IMR-90 (cell line): ENCODE measurements around the gene GH1. TPM values are rescaled to one million over a fixed set of nuclear protein-coding genes. Genes with fewer than 3 reads are reported as not detected.

Source experiments
- ATAC-seq: fragments of 200-7000 bp; cut with Tn5 transposase; 2 replicates; pipeline ENCODE4 v1.9.1; 2020; ENCODE audit warnings: low read depth, mild to moderate bottlenecking, moderate library complexity
- BruUV-seq: library from RNA; stranded (reverse); fragments of 400-500 nt; replicated peaks from 2 replicates; lab custom pipeline; 2021; lab: Mats Ljungman, UMichigan
- CTCF ChIA-PET: fragments of 300-600 bp; formaldehyde crosslinking; extraction: SDS; loops from one replicate; lab custom pipeline; 2021; ENCODE audit warnings: antibody characterized with exemption; lab: Yijun Ruan, JAX
- POLR2A ChIA-PET: fragments of 300-600 bp; sonication (Branson Sonifier 250); formaldehyde crosslinking; loops from one replicate; lab custom pipeline; 2022; ENCODE audit warnings: antibody characterized with exemption; ENCODE audit not compliant: unreplicated experiment; lab: Charles Lee
- DNase-seq: peaks from one replicate; pipeline ENCODE4 v3.0.0; 2013
- H2AFZ ChIP-seq: replicated peaks from 2 replicates; pipeline ENCODE3; 2013; ENCODE audit warnings: low read length, mild to moderate bottlenecking; ENCODE audit not compliant: poor library complexity
- H2AK5ac ChIP-seq: 2 replicates; pipeline ENCODE4 v1.6.1; 2013; ENCODE audit warnings: low read depth, low read length, inconsistent platforms
- H2AK9ac ChIP-seq: replicated peaks from 2 replicates; pipeline ENCODE3; 2013; ENCODE audit warnings: mild to moderate bottlenecking, low read depth, low read length, moderate library complexity; ENCODE audit not compliant: poor library complexity
- H2BK120ac ChIP-seq: 2 replicates; pipeline ENCODE4 v1.6.1; 2013; ENCODE audit warnings: low read depth, low read length, inconsistent platforms
- H2BK15ac ChIP-seq: 3 replicates; pipeline ENCODE4 v1.6.1; 2013; ENCODE audit warnings: low read depth, low read length, inconsistent platforms
- H2BK20ac ChIP-seq: 2 replicates; pipeline ENCODE4 v1.6.1; 2013; ENCODE audit warnings: low read depth, mild to moderate bottlenecking, inconsistent platforms, low read length, moderate library complexity
- H2BK5ac ChIP-seq: 2 replicates; pipeline ENCODE4 v1.6.1; 2013; ENCODE audit warnings: mild to moderate bottlenecking, low read depth, low read length, inconsistent platforms; ENCODE audit not compliant: poor library complexity, severe bottlenecking
- H3K14ac ChIP-seq: replicated peaks from 2 replicates; pipeline ENCODE4 v1.6.1; 2013; ENCODE audit warnings: low read depth, low read length, inconsistent platforms
- H3K18ac ChIP-seq: 2 replicates; pipeline ENCODE4 v1.6.1; 2013; ENCODE audit warnings: low read depth, low read length, control low read depth
- H3K23ac ChIP-seq: 2 replicates; pipeline ENCODE4 v1.6.1; 2013; ENCODE audit warnings: low read depth, low read length, inconsistent platforms
- H3K27ac ChIP-seq: 2 replicates; pipeline ENCODE4 v1.5.1; 2013; ENCODE audit warnings: mild to moderate bottlenecking, control low read depth, low read length; ENCODE audit not compliant: insufficient read depth
- H3K27me3 ChIP-seq: 2 replicates; pipeline ENCODE4 v1.6.1; 2013; ENCODE audit warnings: low read length; ENCODE audit not compliant: control insufficient read depth, insufficient read depth
- H3K36me3 ChIP-seq: 2 replicates; pipeline ENCODE4 v1.6.1; 2013; ENCODE audit warnings: low read length, mixed read lengths; ENCODE audit not compliant: control insufficient read depth, insufficient read depth
- H3K4ac ChIP-seq: 2 replicates; pipeline ENCODE4 v1.6.1; 2013; ENCODE audit warnings: low read depth, low read length, inconsistent platforms
- H3K4me1 ChIP-seq: 2 replicates; pipeline ENCODE4 v1.6.1; 2013; ENCODE audit warnings: low read length, mixed read lengths; ENCODE audit not compliant: control insufficient read depth, insufficient read depth
- H3K4me2 ChIP-seq: 2 replicates; pipeline ENCODE4 v1.6.1; 2013; ENCODE audit warnings: low read depth, mild to moderate bottlenecking, control low read depth, low read length, moderate library complexity
- H3K4me3 ChIP-seq: 2 replicates; pipeline ENCODE4 v1.5.1; 2013; ENCODE audit warnings: low read depth, mild to moderate bottlenecking, control low read depth, low read length, moderate library complexity; ENCODE audit not compliant: insufficient read depth
- H3K56ac ChIP-seq: 2 replicates; pipeline ENCODE4 v1.6.1; 2013; ENCODE audit warnings: low read length, inconsistent platforms; ENCODE audit not compliant: insufficient read depth; ENCODE audit errors: extremely low read depth
- H3K79me1 ChIP-seq, 2 experiments: 2 replicates each; pipeline ENCODE4 v1.6.1; 2013; ENCODE audit warnings: low read length in 2 of 2, inconsistent platforms in 1 of 2, low read depth in 1 of 2
- H3K9ac ChIP-seq: 2 replicates; pipeline ENCODE4 v1.6.1; 2013; ENCODE audit warnings: low read depth, low read length, control low read depth
- H3K9me1 ChIP-seq: 2 replicates; pipeline ENCODE4 v1.6.1; 2013; ENCODE audit warnings: low read length, inconsistent platforms; ENCODE audit not compliant: insufficient read depth
- H3K9me3 ChIP-seq: 2 replicates; pipeline ENCODE4 v1.6.1; 2013; ENCODE audit warnings: low read length; ENCODE audit not compliant: control insufficient read depth, insufficient read depth
- H4K20me1 ChIP-seq: 2 replicates; pipeline ENCODE4 v1.6.1; 2013; ENCODE audit warnings: low read length, inconsistent platforms; ENCODE audit not compliant: insufficient read depth
- H4K5ac ChIP-seq: 2 replicates; pipeline ENCODE4 v1.6.1; 2013; ENCODE audit warnings: mild to moderate bottlenecking, low read depth, low read length, control low read depth
- H4K8ac ChIP-seq, 2 experiments: 2 replicates each; pipeline ENCODE4 v1.6.1; 2013; ENCODE audit warnings: low read depth in 2 of 2, low read length in 2 of 2, control low read depth in 1 of 2, inconsistent platforms in 1 of 2
- H4K91ac ChIP-seq: 2 replicates; pipeline ENCODE4 v1.6.1; 2013; ENCODE audit warnings: low read depth, low read length, inconsistent platforms; ENCODE audit not compliant: insufficient read depth
- BHLHE40 ChIP-seq: fragments of 150-350 bp; IDR thresholded peaks from 2 replicates; pipeline ENCODE4 v1.6.1; 2016; ENCODE audit warnings: mild to moderate bottlenecking, low read depth, low read length
- CEBPB ChIP-seq: IDR thresholded peaks from 2 replicates; pipeline ENCODE4 v1.6.1; 2012; ENCODE audit warnings: low read depth, low read length, improper control_type of control experiment
- CHD1 ChIP-seq: IDR thresholded peaks from 2 replicates; pipeline ENCODE4 v1.6.1; 2012; ENCODE audit warnings: low read depth, low read length, improper control_type of control experiment
- FOS ChIP-seq: fragments of 150-350 bp; IDR thresholded peaks from 2 replicates; pipeline ENCODE4 v1.6.1; 2016; ENCODE audit warnings: low read depth, low read length
- MAFK ChIP-seq: IDR thresholded peaks from 2 replicates; pipeline ENCODE4 v1.6.1; 2012; ENCODE audit warnings: low read depth, low read length, improper control_type of control experiment
- MAZ ChIP-seq: IDR thresholded peaks from 2 replicates; pipeline ENCODE4 v1.6.1; 2012; ENCODE audit warnings: low read depth, mild to moderate bottlenecking, low read length, improper control_type of control experiment, moderate library complexity, borderline replicate concordance
- MXI1 ChIP-seq: IDR thresholded peaks from 2 replicates; pipeline ENCODE4 v1.6.1; 2012; ENCODE audit warnings: low read depth, mild to moderate bottlenecking, low read length, moderate library complexity, borderline replicate concordance
- NFE2L2 ChIP-seq: fragments of 150-350 bp; IDR thresholded peaks from 2 replicates; pipeline ENCODE4 v1.6.1; 2016; ENCODE audit warnings: low read depth, mild to moderate bottlenecking, low read length
- POLR2A ChIP-seq: IDR thresholded peaks from 2 replicates; pipeline ENCODE4 v1.6.1; 2012; ENCODE audit warnings: mild to moderate bottlenecking, low read depth, low read length
- RAD21 ChIP-seq: IDR thresholded peaks from 2 replicates; pipeline ENCODE4 v1.6.1; 2012; ENCODE audit warnings: low read length, improper control_type of control experiment
- RCOR1 ChIP-seq: IDR thresholded peaks from 2 replicates; pipeline ENCODE4 v1.6.1; 2012; ENCODE audit warnings: mild to moderate bottlenecking, low read length, improper control_type of control experiment; ENCODE audit not compliant: insufficient replicate concordance
- RFX5 ChIP-seq: IDR thresholded peaks from 2 replicates; pipeline ENCODE4 v1.8.0; 2012; ENCODE audit warnings: low read depth, mild to moderate bottlenecking, low read length, moderate library complexity
- SMC3 ChIP-seq: fragments of 150-350 bp; IDR thresholded peaks from 2 replicates; pipeline ENCODE4 v1.6.1; 2016; ENCODE audit warnings: low read depth, mild to moderate bottlenecking, antibody characterized with exemption, low read length, moderate library complexity
- WGBS, 2 experiments: methylation state at CpG; one replicate each; pipeline versions ENCODE4 v1.1.5 to v1.1.7; 2013; ENCODE audit warnings: missing lambda C conversion rate in 2 of 2; ENCODE audit not compliant: insufficient read length in 1 of 2; ENCODE audit errors: extremely low coverage in 2 of 2; 5-methylcytosine and 5-hydroxymethylcytosine counted together
- dilution Hi-C: fragments of 300-500 bp; cut with HindIII; formaldehyde crosslinking; loops from one replicate; pipeline ENCODE4 v1.14.3; 2018; ENCODE audit warnings: low sequenced_read_pairs; ENCODE audit not compliant: unreplicated experiment
- in situ Hi-C: fragments of 300-500 bp; cut with MboI; formaldehyde crosslinking; loops from 3 replicates; pipeline ENCODE4 v1.14.3; 2019; ENCODE audit warnings: low sequenced_read_pairs, inconsistent platforms, mixed read lengths
- intact Hi-C: fragments of 100-400 bp; cut with micrococcal nuclease; formaldehyde crosslinking; loops from 2 replicates; pipeline ENCODE4 v1.10.0; 2022
- polyA plus RNA-seq, 3 experiments: library from polyadenylated mRNA; depleted of rRNA; stranded (reverse); fragments of >200 nt; gene quantifications; 2 replicates each; pipeline ENCODE4 v1.2.3, GENCODE V29; 2012; ENCODE audit warnings: low replicate concordance in 1 of 3
- total RNA-seq: library from RNA; depleted of rRNA; stranded (reverse); fragments of >200 nt; gene quantifications from 2 replicates; pipeline ENCODE4 v1.2.3, GENCODE V29; 2012
- TF ChIP-seq, protein P1 (sequence below): conservative IDR thresholded peaks from 2 replicates; pipeline ENCODE4 v1.5.1; 2012; ENCODE audit warnings: mild to moderate bottlenecking, low read depth, low read length, improper control_type of control experiment
- TF ChIP-seq, protein P2 (sequence below): fragments of 150-350 bp; IDR thresholded peaks from 2 replicates; pipeline ENCODE4 v1.6.1; 2016; ENCODE audit warnings: low read depth, mild to moderate bottlenecking, low read length, moderate library complexity, borderline replicate concordance
- TF ChIP-seq, protein P3 (sequence below): fragments of 150-350 bp; IDR thresholded peaks from 2 replicates; pipeline ENCODE4 v1.6.1; 2017; ENCODE audit warnings: mild to moderate bottlenecking, antibody characterized with exemption, low read length, low read depth

Gene GH1
- total and polyA plus RNA-seq, 2 of the 4 experiments (the other 2 are of a cell fraction): not detected

DNA sequence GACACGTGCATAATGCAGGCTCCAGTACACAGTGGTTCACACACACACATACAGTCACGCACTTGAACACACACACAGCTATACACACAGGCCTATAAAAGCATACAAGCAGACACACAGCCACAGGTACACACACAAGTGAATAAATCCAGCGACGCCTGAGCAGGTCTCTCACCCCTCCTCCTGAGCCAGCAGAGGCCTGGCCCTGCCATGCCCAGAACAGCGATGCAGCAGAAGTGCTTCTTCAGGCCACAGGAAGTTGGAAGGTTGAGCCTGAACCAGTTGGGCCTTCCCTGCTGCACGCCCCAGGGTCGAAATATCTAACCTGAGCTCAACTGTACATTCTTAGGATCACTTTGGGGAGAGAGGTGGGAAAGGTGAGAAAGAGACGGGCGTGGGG lies 20.8 kb upstream of the GH1 start:
- H4K91ac ChIP-seq: no peak overlapping the region
- ChIA-PET CTCF (no interaction called here), POLR2A (no interaction called here)
- no peak overlapping the region for H2AK9ac ChIP-seq
- in situ Hi-C loops (no loop called here), dilution Hi-C loops (no loop called here), intact Hi-C loops (no loop called here)
- H3K4ac ChIP-seq: no peak overlapping the region
- H3K14ac ChIP-seq: no peak overlapping the region
- no peak overlapping the region for H2AFZ ChIP-seq
- no peaks in the 10 kb centered on the region for H4K20me1 ChIP-seq
- no peak overlapping the region for H3K18ac ChIP-seq
- no peak overlapping the region for H3K56ac ChIP-seq
- H3K27ac ChIP-seq: no peak overlapping the region
- BruUV-seq: no TSS peak
- ATAC-seq (no peak), DNase-seq (no peak)
- H3K4me2 ChIP-seq: no peak overlapping the region
- no peak overlapping the region for H2BK20ac ChIP-seq
- no peaks in the 10 kb centered on the region; the same call in 1 of the 2 replicates for H3K9me3 ChIP-seq
- H3K23ac ChIP-seq: no peak overlapping the region
- H4K8ac ChIP-seq: no peak overlapping the region
- no peak overlapping the region for H4K5ac ChIP-seq
- no peaks in the 10 kb centered on the region for H3K9me1 ChIP-seq
- no peaks in the 10 kb centered on the region for H3K79me1 ChIP-seq
- H2BK120ac ChIP-seq: no peak overlapping the region
- no peak overlapping the region for H2BK5ac ChIP-seq
- TF ChIP-seq, protein P1, sequence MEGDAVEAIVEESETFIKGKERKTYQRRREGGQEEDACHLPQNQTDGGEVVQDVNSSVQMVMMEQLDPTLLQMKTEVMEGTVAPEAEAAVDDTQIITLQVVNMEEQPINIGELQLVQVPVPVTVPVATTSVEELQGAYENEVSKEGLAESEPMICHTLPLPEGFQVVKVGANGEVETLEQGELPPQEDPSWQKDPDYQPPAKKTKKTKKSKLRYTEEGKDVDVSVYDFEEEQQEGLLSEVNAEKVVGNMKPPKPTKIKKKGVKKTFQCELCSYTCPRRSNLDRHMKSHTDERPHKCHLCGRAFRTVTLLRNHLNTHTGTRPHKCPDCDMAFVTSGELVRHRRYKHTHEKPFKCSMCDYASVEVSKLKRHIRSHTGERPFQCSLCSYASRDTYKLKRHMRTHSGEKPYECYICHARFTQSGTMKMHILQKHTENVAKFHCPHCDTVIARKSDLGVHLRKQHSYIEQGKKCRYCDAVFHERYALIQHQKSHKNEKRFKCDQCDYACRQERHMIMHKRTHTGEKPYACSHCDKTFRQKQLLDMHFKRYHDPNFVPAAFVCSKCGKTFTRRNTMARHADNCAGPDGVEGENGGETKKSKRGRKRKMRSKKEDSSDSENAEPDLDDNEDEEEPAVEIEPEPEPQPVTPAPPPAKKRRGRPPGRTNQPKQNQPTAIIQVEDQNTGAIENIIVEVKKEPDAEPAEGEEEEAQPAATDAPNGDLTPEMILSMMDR: no peak
- no peak for TF ChIP-seq SMC3
- no peak for TF ChIP-seq BHLHE40
- TF ChIP-seq MAZ: no peak
- no peak for TF ChIP-seq MAFK
- TF ChIP-seq FOS: no peak
- TF ChIP-seq, protein P2, sequence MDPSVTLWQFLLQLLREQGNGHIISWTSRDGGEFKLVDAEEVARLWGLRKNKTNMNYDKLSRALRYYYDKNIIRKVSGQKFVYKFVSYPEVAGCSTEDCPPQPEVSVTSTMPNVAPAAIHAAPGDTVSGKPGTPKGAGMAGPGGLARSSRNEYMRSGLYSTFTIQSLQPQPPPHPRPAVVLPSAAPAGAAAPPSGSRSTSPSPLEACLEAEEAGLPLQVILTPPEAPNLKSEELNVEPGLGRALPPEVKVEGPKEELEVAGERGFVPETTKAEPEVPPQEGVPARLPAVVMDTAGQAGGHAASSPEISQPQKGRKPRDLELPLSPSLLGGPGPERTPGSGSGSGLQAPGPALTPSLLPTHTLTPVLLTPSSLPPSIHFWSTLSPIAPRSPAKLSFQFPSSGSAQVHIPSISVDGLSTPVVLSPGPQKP: no peak
- TF ChIP-seq RFX5: no peak
- TF ChIP-seq RAD21: no peak
- TF ChIP-seq, protein P3, sequence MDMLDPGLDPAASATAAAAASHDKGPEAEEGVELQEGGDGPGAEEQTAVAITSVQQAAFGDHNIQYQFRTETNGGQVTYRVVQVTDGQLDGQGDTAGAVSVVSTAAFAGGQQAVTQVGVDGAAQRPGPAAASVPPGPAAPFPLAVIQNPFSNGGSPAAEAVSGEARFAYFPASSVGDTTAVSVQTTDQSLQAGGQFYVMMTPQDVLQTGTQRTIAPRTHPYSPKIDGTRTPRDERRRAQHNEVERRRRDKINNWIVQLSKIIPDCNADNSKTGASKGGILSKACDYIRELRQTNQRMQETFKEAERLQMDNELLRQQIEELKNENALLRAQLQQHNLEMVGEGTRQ: no peak
- TF ChIP-seq MXI1: no peak
- TF ChIP-seq RCOR1: no peak
- no peak for TF ChIP-seq NFE2L2
- no peak for TF ChIP-seq CEBPB
- TF ChIP-seq POLR2A: no peak
- no peak for TF ChIP-seq CHD1
- no peaks in the 10 kb centered on the region for H3K36me3 ChIP-seq
- H3K4me1 ChIP-seq: no peaks in the 10 kb centered on the region
- peaks cover 23% of the 10 kb centered on the region for H3K27me3 ChIP-seq
- H2BK15ac ChIP-seq: no peak overlapping the region
- 60% methylated on average over 1 of the region's 9 CpGs; no CpG with 5 or more reads in 1 of the 2 experiments for WGBS, 2 experiments
- no peak overlapping the region for H3K9ac ChIP-seq
- H3K4me3 ChIP-seq: no peak overlapping the region
- no peak overlapping the region for H2AK5ac ChIP-seq
